ENCODE measurements around the gene TEX48.

DNA sequence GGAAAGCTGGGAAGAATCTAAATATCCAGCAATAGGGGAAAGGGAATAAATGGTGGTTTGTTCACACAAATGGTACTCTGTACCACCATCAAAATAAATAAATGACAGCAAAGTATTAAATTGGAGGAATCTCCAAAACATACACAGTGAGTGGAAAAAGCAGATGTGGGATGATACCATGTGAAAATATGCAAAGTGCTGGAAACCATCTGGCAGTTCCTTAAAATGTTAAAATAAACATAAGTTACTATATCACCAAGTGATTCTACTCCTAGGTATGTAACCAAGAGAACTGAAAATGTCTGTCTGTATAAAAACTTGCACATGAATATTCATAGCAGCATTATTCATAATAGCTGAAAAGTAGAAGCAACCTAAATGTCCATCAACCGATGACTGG is 41.9 kb upstream of the TEX48 start:
- TF ChIP-seq, protein P1, sequence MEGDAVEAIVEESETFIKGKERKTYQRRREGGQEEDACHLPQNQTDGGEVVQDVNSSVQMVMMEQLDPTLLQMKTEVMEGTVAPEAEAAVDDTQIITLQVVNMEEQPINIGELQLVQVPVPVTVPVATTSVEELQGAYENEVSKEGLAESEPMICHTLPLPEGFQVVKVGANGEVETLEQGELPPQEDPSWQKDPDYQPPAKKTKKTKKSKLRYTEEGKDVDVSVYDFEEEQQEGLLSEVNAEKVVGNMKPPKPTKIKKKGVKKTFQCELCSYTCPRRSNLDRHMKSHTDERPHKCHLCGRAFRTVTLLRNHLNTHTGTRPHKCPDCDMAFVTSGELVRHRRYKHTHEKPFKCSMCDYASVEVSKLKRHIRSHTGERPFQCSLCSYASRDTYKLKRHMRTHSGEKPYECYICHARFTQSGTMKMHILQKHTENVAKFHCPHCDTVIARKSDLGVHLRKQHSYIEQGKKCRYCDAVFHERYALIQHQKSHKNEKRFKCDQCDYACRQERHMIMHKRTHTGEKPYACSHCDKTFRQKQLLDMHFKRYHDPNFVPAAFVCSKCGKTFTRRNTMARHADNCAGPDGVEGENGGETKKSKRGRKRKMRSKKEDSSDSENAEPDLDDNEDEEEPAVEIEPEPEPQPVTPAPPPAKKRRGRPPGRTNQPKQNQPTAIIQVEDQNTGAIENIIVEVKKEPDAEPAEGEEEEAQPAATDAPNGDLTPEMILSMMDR (conservative IDR thresholded peaks at IDR 0.05): no peak
- no peak for TF ChIP-seq ZFX (IDR thresholded peaks at IDR 0.05)
